Coronary artery (tissue), 2 donors: ENCODE results near the gene SELENOW.

Source experiments
- DNase-seq: peaks from one replicate; pipeline ENCODE4 v3.0.0-alpha.2; 2017; ENCODE audit warnings: low spot score
- H3K27ac ChIP-seq, 2 donors: fragments of 200-600 bp; sonication (generic); one replicate each; pipeline ENCODE4 v1.5.1; 2016 to 2019
- H3K4me3 ChIP-seq: fragments of 200-600 bp; sonication (generic); 2 replicates; pipeline ENCODE4 v1.5.1; 2016; ENCODE audit warnings: mild to moderate bottlenecking, moderate library complexity
- CTCF ChIP-seq: fragments of 200-600 bp; sonication (generic); IDR thresholded peaks from one replicate; pipeline ENCODE4 v1.5.1; 2019; ENCODE audit warnings: antibody characterized with exemption

Gene SELENOW

GRCh38 chr19:47752440-47753211 is 25.9 kb upstream of the SELENOW start:
- H3K4me3 ChIP-seq, result no peak overlapping the region
- no peak for DNase-seq
- H3K27ac ChIP-seq, result no peak overlapping the region
- no peak for TF ChIP-seq CTCF

GRCh38 chr19:47754206-47755064 is 24.1 kb upstream of the SELENOW start:
- no peak for TF ChIP-seq CTCF
- DNase-seq, result no peak

GRCh38 chr19:47755065-47755761 is 23.3 kb upstream of the SELENOW start:
- DNase-seq, result no peak
- no peak for TF ChIP-seq CTCF
- Histone ChIP-seq H3K27ac (no peak overlapping the region), H3K4me3 (no peak overlapping the region)

More at GRCh38 chr19:47754206-47755064, 24.1 kb upstream of the SELENOW start:
- Histone ChIP-seq H3K27ac (no peak overlapping the region), H3K4me3 (no peak overlapping the region)

- DNase-seq, result no peak
- Histone ChIP-seq H3K27ac (no peak overlapping the region), H3K4me3 (no peak overlapping the region)
- no peak for TF ChIP-seq CTCF
Measured at GRCh38 chr19:47755762-47756626, 22.5 kb upstream of the SELENOW start.

GRCh38 chr19:47756627-47756929 is 21.9 kb upstream of the SELENOW start:
- Histone ChIP-seq H3K27ac (no peak overlapping the region), H3K4me3 (no peak overlapping the region)
- DNase-seq, result no peak
- no peak for TF ChIP-seq CTCF

- no peak for TF ChIP-seq CTCF
- H3K27ac ChIP-seq, result no peak overlapping the region
- H3K4me3 ChIP-seq, result no peak overlapping the region
- no peak for DNase-seq
Measured at GRCh38 chr19:47756953-47757608, 21.4 kb upstream of the SELENOW start.
